GM21619 (cell line): ENCODE measurements around the gene KLHDC10.
"Not testable (repeated sequence)": the region's sequence is repeated elsewhere in the genome, so short reads cannot be mapped to it uniquely, and the experiment has no call there.

Experiments
- ATAC-seq: cut with Tn5 transposase; IDR thresholded peaks from one replicate; pipeline ENCODE4 v1.9.1; 2021; ENCODE audit not compliant: unreplicated experiment

Gene KLHDC10

DNA sequence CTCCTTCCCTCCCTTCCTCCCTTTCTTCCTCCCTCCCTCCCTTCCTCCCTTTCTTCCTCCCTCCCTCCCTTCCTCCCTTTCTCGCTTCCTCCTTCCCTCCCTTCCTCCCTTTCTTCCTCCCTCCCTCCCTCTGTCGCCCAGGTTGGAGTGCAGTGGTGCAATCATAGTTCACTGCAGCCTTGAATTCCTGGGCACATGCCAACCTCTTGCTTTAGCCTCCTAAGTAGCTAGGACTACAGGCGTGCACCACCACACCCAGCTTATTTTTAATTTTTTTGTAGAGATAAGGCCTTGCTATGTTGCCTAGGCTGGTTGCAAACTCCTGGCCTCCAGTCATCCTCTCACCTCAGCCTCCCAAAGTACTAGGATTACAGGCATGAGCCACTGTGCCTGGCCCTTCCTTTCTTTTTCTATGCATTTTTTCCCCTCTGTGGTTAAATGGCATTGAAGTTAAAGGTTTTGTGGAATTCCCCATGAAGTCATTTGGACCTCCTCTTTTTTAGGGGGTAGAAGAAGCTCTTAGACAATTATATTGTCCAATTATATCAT, 9.6 kb downstream of the KLHDC10 start:
- no peak for ATAC-seq

GRCh38 chr7:130083497-130083896, 13.2 kb downstream of the KLHDC10 start:
- not testable (repeated sequence) for ATAC-seq

DNA sequence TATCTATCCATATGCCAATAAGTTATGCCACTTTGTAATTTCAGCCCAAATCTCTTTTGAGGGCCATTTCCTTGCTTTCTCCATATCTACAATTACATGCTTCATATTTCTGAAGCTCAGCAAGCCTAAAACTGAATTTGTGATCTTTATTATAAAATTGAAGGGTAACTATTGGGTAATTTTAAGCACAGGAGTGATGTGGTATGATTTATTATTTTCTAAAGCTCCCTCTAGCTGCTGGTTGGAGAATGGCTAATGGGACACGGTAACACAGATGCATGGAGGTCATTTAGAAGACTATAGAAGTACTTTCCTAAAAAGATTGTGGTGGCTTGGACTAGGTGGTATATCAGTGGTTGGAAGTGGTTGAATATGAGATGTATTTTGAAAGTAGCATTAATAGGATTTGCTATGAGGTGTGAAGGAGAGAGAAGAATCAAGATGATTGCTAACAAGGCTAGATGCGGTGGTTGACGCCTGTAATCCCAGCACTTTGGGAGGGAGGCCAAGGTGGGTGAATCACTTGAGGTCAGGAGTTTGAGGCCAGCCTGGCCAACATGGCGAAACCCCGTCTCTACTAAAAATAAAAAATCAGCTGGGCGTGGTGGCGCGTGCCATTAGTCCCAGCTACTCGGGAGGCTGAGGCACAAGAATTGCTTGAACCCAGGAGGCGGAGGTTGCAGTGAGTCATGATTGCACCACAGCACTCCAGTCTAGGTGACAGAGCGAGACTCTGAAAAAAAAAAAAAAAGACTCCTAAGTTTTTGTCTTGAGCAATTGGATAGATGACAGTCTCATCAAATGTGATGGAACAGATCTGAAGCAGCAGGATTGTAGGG, 13.9 kb downstream of the KLHDC10 start:
- ATAC-seq, result no peak

DNA sequence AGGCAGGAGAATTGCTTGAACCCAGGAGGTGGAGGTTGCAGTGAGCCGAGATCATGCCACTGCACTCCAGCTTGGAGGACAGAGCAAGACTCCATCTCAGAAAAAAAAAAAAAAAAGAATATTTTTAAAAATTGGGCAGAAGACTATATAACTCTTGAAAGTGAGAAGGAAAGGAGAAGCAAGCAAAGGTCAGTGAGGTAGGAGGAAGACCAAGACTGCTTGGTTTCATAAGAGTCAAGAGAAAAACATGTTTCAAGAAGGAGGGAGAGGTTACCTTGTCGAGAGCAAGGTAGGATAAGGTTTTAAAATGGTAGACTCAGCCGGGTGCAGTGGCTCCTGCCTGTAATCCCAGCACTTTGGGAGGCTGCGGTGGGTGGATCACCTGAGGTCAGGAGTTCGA, 14.9 kb downstream of the KLHDC10 start:
- not testable (repeated sequence) for ATAC-seq

GRCh38 chr7:130086938-130087337, 16.6 kb downstream of the KLHDC10 start:
- ATAC-seq, result no peak

DNA sequence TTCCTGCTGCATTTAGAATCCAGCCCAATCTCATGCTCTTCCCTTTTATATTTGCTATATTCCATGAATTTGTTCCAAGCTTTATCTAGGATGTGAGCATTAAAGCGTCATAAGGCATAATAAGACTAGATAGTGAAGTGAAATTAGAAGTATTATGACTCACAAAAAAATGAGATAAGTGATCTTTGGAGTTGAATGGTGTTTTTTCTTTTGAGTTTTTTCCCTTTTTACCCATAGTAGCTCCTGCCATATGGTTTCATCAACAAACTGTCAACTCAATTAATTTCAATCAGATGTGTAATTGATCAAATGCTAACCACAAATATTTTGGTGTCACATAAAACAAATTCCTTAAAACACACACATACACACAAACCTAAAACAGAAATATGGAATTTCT, 17.0 kb downstream of the KLHDC10 start:
- ATAC-seq, result no peak

GRCh38 chr7:130090745-130091532, 20.6 kb downstream of the KLHDC10 start:
- peak; percentile 67 for ATAC-seq

GRCh38 chr7:130091999-130092398, 21.7 kb downstream of the KLHDC10 start:
- no peak for ATAC-seq

DNA sequence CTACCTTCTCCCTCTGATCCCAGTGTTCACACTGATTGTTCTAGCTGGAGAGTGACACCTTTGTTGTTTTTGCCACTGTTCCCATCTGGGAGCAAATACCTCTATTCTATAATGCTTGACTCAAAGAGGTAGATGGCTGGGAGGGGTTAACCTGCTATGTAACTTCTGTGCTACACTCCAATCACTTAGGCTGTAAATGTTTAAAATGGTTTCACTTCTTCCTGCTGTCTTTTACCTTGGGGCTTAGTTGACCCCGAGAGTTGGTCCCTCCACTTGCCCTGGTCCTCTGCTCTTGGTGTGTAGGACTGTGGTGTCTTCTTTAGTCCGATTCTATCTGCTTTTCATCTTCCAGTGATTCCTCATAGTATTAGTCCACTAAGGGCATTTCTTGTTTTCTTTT, 22.3 kb downstream of the KLHDC10 start:
- no peak for ATAC-seq

DNA sequence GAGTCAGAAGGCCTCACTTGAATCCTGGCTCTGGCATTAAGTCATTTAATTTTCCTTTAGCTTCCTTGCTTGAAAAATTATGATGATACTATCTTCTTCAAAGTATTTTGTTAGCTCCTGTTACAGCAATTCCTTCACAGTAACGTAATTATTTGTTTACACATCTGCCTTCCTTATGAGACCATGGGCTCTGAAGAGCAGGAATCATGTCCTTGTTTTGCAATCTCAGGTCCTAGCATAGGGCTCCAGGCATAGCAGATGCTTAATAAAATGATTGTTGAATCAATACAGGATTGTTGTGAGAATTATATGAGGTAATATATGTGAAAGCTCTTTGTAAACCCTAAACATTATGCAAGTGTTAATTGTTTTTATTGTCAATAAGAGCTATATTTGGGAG, 25.5 kb downstream of the KLHDC10 start:
- no peak for ATAC-seq

DNA sequence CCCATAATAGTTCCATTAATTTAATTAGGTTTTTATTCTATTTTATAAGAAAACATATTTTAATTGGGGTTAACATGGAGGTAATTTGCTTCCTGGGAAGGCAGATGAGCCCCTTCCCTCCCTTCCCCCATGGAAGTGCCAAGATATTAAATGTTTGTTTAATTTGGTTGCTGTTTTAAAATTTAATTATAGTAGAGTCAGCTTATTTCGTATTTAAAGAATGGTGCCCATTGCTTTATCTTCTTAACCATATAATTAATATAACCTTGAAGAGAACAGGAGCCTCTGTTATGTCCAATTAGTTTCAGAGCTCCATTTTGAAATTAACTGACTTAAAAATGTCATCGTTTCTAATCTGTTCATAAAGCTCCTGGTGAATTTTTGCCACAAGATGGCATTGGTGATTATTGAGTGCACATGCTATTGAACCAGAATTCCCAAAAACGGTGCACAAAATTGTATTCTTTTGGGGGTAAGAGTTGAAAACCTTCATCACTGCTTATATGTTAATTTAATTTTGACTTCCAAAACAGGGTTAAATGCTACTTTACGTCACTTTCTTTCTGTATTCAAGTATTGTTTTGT, 26.0 kb downstream of the KLHDC10 start:
- ATAC-seq, result no peak

DNA sequence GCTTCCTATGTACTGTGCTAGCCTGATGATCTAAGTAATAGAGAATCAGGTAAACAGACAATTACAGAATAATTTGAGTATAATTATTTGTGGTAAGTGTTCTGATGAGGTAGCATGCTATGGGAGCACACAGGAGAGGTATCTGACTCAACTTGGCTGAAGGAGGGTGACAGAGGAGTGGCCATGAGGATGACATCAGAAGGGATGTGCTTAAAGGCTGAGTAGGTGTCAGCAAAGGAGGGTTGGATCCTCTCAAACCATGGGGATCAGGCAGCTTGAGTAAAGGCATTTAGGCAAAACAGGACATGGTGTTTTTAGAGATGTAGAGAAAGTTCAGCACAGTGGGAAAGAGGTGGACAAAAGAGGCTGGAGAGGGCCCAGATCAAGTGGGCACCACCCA, 29.0 kb downstream of the KLHDC10 start:
- no peak for ATAC-seq

GRCh38 chr7:130102588-130102987, 32.3 kb downstream of the KLHDC10 start:
- ATAC-seq, result no peak

DNA sequence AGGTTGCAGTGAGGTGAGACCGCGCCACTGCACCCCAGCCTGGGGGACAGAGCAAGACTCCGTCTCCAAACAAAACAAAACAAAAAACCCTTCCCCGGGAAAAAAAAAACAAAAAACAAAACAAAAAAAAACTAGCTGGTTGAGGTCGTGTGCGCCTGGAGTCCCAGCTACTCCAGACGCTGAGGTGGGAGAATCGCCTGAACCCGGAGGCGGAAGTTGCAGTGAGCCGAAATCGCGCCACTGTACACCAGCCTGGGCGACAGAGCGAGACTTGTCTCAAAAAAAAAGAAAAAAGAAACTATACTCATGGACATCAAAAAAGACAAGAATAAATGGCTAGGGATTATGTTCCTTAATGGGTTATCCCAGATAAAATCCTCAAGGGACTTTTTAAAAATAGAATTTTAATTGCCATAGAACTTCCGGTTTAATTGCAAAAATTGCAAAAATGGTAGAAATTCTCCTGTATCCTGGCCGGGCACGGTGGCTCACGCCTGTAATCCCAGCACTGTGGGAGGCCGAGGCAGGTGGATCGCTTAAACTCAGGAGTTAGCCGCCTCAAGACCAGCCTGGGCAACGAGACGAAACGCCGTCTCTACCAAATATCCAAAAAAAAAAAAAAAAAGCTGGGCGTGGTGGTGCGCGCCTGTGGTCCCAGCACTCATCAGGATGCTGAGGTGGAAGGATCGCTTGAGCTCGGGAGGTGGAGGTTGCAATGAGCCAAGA, 37.8 kb downstream of the KLHDC10 start:
- no peak for ATAC-seq

DNA sequence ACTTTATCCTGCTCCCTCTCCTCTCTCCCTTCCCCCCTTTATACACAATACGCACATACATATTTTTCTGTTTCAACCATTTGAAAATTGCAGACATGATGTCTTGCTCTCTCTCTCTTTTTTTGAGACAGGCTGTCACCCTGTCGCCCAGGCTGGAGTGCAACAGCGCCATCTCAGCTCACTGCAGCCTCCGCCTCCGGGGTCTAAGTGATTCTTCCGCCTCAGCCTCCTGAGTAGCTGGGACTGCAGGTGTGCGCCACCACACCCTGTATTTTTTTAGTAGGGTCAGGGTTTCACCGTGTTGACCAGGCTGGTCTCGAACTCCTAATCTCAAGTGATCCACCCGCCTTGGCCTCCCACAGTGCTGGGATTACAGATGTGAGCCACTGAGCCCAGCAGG, 38.5 kb downstream of the KLHDC10 start:
- ATAC-seq, result no peak

GRCh38 chr7:130112093-130112492, 41.8 kb downstream of the KLHDC10 start:
- no peak for ATAC-seq

- no peak for ATAC-seq
These were observed 42.5 kb downstream of the KLHDC10 start for GRCh38 chr7:130112662-130113425.

GRCh38 chr7:130113426-130113805, 43.1 kb downstream of the KLHDC10 start:
- ATAC-seq, result not testable (repeated sequence)

- no peak for ATAC-seq
These were observed 43.6 kb downstream of the KLHDC10 start for GRCh38 chr7:130113887-130114286.

DNA sequence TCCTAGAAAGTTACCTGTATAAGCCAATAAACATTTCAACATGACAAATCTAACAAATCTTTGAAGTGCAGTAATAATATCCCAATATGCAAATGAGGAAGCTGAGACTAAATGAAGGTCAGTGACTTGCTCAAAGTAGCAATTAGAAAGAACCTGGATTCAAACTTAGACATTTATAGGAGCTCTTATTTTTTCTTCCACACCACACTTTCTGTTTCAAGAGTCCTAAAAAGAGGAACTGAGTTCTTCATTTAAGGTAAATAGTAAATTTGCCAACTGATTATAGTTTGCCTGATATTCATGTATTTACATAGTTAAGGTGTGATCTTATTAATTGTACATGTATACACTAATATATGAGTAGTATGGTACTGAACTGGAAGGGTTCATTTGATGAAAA, 44.0 kb downstream of the KLHDC10 start:
- no peak for ATAC-seq
